ENCODE measurements around the gene ANKRD10. TPM values are rescaled to one million over a fixed set of nuclear protein-coding genes. Genes with fewer than 3 reads are reported as not detected.
"Not testable (repeated sequence)": the region's sequence is repeated elsewhere in the genome, so short reads cannot be mapped to it uniquely, and the experiment has no call there.

The ANKRD10 gene
- total RNA-seq, 1 donor from 2014 or later = 228 TPM

- H3K4me1 Mint-ChIP-seq (ENCODE audit: low read depth) = peaks cover 4% of the 10 kb centered on the region
- DNase-seq (ENCODE audit: low spot score, unreplicated experiment) = no peak
- H3K27me3 Mint-ChIP-seq = peaks cover 2% of the 10 kb centered on the region
- H3K9me3 Mint-ChIP-seq (ENCODE audit: low read depth) = peaks cover 21% of the 10 kb centered on the region
- H3K36me3 Mint-ChIP-seq (ENCODE audit: insufficient read depth) = peaks cover 3% of the 10 kb centered on the region
- TF ChIP-seq CTCF (IDR thresholded peaks at IDR 0.05; ENCODE audit: unreplicated experiment) = no peak
- peak overlapping the region; percentile 69 for H3K27ac Mint-ChIP-seq
- no peak overlapping the region for H3K4me3 Mint-ChIP-seq (ENCODE audit: low read depth)
Measured at GRCh38 chr13:110957931-110958330, 43.1 kb upstream of the ANKRD10 start.

- no peak for DNase-seq (ENCODE audit: low spot score, unreplicated experiment)
- peaks cover 4% of the 10 kb centered on the region for H3K4me1 Mint-ChIP-seq (ENCODE audit: low read depth)
- H3K36me3 Mint-ChIP-seq (ENCODE audit: insufficient read depth) = peaks cover 3% of the 10 kb centered on the region
- peak overlapping the region; percentile 69 for H3K27ac Mint-ChIP-seq
- peaks cover 17% of the 10 kb centered on the region for H3K9me3 Mint-ChIP-seq (ENCODE audit: low read depth)
- H3K4me3 Mint-ChIP-seq (ENCODE audit: low read depth) = peak overlapping the region; percentile 14
- peaks cover 2% of the 10 kb centered on the region for H3K27me3 Mint-ChIP-seq
- peak; percentile 28 for TF ChIP-seq CTCF (IDR thresholded peaks at IDR 0.05; ENCODE audit: unreplicated experiment)
Measured at GRCh38 chr13:110957181-110957884, 42.5 kb upstream of the ANKRD10 start.

- H3K36me3 Mint-ChIP-seq (ENCODE audit: insufficient read depth); H3K4me3 Mint-ChIP-seq (ENCODE audit: low read depth); DNase-seq (ENCODE audit: low spot score, unreplicated experiment); H3K27me3 Mint-ChIP-seq; H3K4me1 Mint-ChIP-seq (ENCODE audit: low read depth); H3K27ac Mint-ChIP-seq: not testable (repeated sequence)
- H3K9me3 Mint-ChIP-seq (ENCODE audit: low read depth) = peaks cover 13% of the 10 kb centered on the region
Measured at GRCh38 chr13:110956216-110956615, 41.3 kb upstream of the ANKRD10 start.

- DNase-seq (ENCODE audit: low spot score, unreplicated experiment); H3K27ac Mint-ChIP-seq; H3K4me3 Mint-ChIP-seq (ENCODE audit: low read depth); H3K36me3 Mint-ChIP-seq (ENCODE audit: insufficient read depth); H3K4me1 Mint-ChIP-seq (ENCODE audit: low read depth); H3K27me3 Mint-ChIP-seq: not testable (repeated sequence)
- H3K9me3 Mint-ChIP-seq (ENCODE audit: low read depth) = peaks cover 13% of the 10 kb centered on the region
Measured at GRCh38 chr13:110955608-110956007, 40.7 kb upstream of the ANKRD10 start.

GRCh38 chr13:110955072-110955503 lies 40.2 kb upstream of the ANKRD10 start:
- H3K36me3 Mint-ChIP-seq (ENCODE audit: insufficient read depth); H3K4me3 Mint-ChIP-seq (ENCODE audit: low read depth); H3K27me3 Mint-ChIP-seq; DNase-seq (ENCODE audit: low spot score, unreplicated experiment); H3K4me1 Mint-ChIP-seq (ENCODE audit: low read depth); H3K27ac Mint-ChIP-seq: not testable (repeated sequence)
- peaks cover 11% of the 10 kb centered on the region for H3K9me3 Mint-ChIP-seq (ENCODE audit: low read depth)

GRCh38 chr13:110954533-110954920 lies 39.7 kb upstream of the ANKRD10 start:
- not testable (repeated sequence) for H3K4me1 Mint-ChIP-seq (ENCODE audit: low read depth); H3K4me3 Mint-ChIP-seq (ENCODE audit: low read depth); H3K27me3 Mint-ChIP-seq; H3K27ac Mint-ChIP-seq; H3K36me3 Mint-ChIP-seq (ENCODE audit: insufficient read depth); DNase-seq (ENCODE audit: low spot score, unreplicated experiment); H3K9me3 Mint-ChIP-seq (ENCODE audit: low read depth)

GRCh38 chr13:110953833-110954532 lies 39.1 kb upstream of the ANKRD10 start:
- Mint-ChIP-seq H3K27ac (no peak overlapping the region), H3K4me3 (ENCODE audit: low read depth) (no peak overlapping the region), H3K9me3 (ENCODE audit: low read depth) (peaks cover 7% of the 10 kb centered on the region), H3K27me3 (peaks cover 2% of the 10 kb centered on the region), H3K4me1 (ENCODE audit: low read depth) (peaks cover 4% of the 10 kb centered on the region), H3K36me3 (ENCODE audit: insufficient read depth) (peaks cover 3% of the 10 kb centered on the region)
- no peak for DNase-seq (ENCODE audit: low spot score, unreplicated experiment)
- no peak for TF ChIP-seq CTCF (IDR thresholded peaks at IDR 0.05; ENCODE audit: unreplicated experiment)
